RPMI8226 (cell line): ENCODE results near the gene GABPB1.

ENCODE experiments used
- DNase-seq: peaks from one replicate; pipeline ENCODE4 v3.0.0-alpha.2; 2015

The GABPB1 gene

DNA sequence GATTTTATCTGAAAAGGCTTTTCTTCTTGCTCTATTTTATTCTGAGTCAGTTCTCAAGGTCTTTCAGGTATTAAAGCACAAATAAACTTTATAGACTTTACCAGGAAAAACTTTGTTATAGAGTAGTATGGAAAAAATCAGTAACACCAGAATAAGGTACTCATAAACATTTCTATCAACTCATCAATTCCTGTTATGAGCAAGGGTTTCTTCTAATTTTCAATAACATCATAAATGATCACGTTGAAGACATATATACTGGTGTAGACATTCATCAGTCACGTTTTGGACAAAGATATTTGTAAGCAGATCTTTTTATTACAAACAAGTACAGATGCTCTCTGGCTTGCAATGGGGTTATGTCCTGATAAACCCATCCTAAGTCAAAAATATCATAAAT lies 79.9 kb downstream of the GABPB1 start:
- no peak for DNase-seq

- no peak for DNase-seq
These were observed 87.4 kb downstream of the GABPB1 start for GRCh38 chr15:50267577-50267976.

DNA sequence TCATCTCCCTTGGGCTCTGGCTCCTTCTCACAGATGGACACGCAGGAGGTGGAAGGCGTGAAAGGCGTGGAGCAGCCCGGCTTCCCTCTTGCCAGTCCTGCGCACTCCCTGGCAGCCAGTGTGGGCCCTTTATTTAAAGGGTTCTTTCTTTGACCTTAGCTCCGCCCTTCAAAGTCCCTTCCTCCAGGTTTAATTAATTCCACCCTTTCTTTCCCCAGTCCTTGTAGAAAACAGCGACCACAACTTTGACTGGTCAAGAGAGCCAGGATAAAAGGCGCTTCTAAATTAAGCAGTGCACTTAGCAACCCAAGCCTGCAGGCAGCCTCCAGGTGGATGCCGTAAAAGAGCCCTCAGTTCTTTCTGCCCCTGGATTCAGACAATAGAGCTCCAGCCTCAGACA lies 89.4 kb downstream of the GABPB1 start, which contains the start of gene HDC:
Gene HDC, minus strand, starts transcription at position 107 of the 400 bp plus-strand sequence. Its CDS starts 103 bp downstream, at position 4.
- DNase-seq = no peak

DNA sequence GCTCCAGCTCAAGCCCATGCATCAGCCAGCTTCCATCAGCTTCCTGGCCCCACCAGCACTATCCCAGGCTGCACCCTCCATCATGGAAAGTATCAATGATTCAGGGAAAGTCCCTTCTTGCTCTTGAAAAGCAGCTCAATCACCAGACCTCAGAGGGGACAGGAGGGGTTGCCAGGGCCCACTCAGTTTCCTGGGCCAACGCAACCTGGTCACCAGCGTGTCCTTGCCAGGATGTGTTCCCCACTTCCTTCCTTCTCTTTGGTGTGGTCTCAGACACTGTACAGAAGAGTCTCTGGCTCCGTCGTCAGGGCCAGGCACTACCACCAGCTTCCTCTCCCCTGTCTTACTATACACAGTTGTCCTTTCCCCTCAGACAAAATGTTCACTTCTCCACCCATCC lies 92.5 kb downstream of the GABPB1 start:
- no peak for DNase-seq

DNA sequence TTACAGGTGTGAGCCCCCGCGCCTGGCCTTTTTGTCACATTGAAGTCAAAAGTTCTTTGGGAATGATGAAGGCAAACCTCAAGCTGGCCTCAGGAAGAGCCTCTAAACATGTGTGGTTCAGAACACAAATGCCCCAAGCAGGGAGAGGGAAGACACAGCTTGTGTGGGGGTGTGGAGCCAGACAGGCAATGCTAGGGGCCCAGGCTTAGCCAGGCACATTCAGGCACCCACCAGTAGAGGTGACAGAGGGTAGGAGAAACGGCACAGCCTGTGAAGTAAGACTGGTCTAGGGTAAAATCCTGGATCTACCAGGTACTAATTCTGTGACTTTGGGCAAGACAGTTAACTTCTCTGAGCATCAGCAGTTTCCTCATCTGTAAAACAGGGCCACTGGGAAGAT lies 93.0 kb downstream of the GABPB1 start:
- DNase-seq = peak; percentile 10

GRCh38 chr15:50260969-50261496 lies 94.0 kb downstream of the GABPB1 start:
- DNase-seq = no peak

DNA sequence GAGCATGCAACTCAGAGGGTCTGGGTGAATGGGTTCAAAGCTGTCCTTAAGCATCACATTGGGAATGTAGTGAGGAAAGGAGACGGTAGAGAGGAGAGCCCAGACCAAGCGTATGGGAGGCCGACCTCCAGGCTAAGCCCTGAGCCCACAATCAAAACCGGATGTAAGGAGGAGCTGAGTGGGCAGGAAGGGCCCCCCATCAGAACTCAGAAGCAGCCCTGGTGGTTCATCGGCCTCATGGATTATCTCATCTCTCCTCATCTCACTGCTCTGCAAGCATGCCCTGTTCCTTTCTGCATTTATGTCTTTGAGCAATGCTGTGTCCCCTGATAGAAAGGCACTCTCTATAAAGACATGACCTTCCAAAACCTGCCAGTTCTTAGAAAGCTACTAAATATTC lies 95.7 kb downstream of the GABPB1 start:
- DNase-seq = no peak

DNA sequence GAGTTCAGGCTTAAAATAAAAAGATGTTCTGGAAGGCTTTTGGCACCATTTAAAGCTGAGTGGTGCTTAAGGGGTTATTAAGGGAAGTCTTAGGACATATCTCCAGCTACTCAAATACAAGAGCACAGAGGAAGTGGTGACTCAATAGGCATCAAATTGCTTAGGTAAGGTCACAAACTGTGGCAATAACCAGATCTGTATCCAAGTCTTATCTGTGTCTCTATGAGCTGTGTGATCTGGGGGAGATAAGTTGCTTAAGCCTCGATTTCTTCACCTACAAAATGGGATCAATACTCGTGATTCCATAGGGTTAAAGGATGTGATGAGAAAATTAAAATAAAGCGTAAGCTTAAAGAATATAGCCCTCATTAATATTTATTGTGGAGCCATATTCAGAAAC lies 97.1 kb downstream of the GABPB1 start:
- DNase-seq = no peak

DNA sequence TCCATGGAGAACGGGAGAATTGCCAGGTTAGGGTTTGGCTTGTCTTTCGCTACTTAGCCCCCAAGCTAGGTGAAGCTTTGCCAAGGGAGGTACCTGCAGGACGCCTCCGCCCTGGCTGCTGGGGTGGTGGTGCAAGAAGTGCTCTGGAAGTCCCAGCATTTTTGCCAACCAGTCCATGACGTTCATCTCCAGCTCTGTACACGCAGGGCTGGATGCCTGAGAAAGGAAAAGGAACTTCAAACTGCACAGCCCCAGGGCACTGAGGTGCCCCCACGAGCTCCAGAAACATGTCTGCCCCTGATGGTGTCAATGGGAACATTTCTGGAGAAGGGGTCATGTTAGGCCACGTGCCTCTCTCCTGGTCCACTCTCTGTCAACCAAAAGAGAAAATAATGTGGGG lies 97.7 kb downstream of the GABPB1 start:
- DNase-seq = no peak

- DNase-seq = no peak
These were observed 98.6 kb downstream of the GABPB1 start for GRCh38 chr15:50256188-50257041.

- no peak for DNase-seq
These were observed 102.4 kb downstream of the GABPB1 start for GRCh38 chr15:50252556-50252955.

GRCh38 chr15:50251638-50252182 lies 103.3 kb downstream of the GABPB1 start:
- no peak for DNase-seq

GRCh38 chr15:50250760-50251394 lies 104.1 kb downstream of the GABPB1 start:
- DNase-seq = no peak

GRCh38 chr15:50249704-50250103 lies 105.3 kb downstream of the GABPB1 start:
- DNase-seq = no peak

DNA sequence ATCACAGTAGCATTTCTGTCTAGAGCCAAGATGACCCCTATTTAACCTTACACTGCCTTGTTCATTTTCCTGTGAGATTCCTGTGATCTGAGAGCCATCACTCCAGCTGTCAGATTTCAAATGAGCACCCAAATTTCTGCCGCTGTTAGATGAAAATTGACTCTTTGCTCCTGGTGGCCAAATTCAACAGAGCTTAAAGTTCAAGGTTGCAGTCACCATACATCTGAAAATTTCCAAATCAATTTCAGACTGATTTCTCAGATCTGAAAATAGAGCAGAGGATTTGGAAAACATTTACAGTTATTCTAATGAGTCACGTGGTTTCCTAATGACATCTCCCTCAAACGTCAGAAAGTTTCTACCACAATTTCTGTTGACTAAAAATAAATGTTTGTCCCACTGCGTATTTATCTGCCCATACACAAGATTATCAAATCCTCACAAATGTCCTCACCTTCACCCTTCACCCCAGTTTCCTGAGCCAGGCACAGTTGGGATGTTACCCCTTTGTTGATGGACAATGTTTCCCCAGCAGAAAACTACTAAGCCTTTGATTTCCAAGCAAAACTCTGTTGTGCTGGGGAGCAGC lies 105.9 kb downstream of the GABPB1 start:
- no peak for DNase-seq

- DNase-seq = peak; percentile 63
These were observed 107.0 kb downstream of the GABPB1 start for GRCh38 chr15:50247819-50248655.

- DNase-seq = no peak
These were observed 108.4 kb downstream of the GABPB1 start for GRCh38 chr15:50246631-50247030.

DNA sequence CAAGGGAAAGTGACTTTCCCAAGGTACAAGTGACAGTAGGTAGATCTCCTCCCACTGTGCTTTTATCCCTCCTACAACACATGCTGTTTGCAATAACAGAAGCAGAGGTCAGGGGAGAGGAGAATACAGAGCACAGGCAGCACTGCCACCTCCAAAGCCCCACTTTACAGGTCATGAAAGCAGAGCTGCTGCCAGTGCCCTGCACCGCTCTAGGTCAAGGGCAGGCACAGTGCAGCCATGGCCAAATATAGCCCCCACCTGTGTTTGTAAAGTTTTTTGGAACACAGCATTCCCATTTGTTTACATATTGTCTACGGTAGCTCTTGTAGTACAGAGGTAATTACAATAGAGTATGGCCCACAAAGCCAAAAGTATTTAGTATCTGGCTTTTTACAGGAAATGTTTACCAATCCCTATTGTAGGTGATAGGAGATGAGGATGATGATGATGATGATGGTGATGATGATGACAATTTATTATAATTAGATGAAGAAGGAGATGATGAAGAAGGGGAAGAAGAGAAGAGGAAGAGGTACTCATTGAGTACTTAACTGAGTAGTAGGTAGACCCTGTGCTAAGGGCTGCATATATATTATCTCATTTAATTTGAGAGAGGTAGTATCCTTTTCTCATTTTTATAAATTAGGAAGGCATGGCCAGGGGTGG lies 109.9 kb downstream of the GABPB1 start:
- DNase-seq = no peak

DNA sequence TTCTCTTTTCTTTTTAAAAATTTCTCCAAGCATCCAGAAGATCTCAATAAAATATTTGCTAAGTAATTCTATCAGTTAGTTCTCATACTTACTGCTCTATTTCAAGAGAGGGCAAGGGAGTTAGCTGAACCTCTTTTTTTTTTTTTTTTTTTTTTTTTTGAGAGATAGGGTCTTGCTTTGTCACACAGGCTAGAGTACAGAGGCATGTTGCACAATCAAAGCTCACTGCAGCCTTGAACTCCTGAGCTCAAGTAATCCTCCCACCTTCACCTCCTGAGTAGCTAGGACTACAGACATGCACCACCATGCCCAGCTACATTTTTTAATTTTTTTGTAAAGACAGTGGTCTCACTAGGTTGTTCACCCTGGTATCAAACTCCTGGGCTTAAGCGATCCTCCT lies 110.8 kb downstream of the GABPB1 start:
- DNase-seq = no peak

DNA sequence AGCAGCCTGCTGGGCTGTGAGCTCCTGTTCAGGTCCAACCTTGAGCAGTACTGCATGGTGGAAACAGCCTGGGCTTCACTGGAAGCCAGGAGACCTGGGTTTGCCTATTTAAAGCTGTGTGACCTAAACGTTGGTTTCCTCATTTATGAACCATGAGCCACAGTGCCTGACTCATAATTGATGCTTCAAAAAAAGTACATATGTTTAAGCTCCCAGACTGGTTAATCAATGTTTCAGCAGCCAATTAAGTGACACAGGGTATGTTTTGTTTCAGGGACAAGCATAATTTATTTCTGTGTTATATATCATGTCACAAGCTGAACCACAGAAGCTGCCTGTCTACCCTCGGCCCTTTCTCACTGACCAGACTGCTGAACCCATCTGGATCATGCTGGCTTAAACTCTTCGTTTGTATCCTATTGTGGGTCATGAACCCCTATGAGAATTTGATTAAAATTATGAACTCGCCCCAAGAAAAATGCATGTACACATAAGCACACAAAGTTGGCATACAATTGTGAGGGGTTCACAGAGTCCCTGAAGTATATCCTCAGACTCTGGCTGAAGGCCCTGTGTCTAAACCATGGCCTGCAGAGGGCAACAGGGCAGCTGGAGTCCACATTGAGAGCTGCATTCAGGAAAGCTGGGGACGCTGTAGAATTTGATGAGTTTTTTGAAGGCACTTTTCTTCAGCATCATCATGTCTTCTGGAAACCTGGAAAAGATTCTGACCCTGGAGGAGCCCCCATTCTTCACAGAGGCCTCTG lies 113.1 kb downstream of the GABPB1 start:
- no peak for DNase-seq

GRCh38 chr15:50238255-50238654 lies 116.7 kb downstream of the GABPB1 start:
- no peak for DNase-seq
